A673 (cell line): ENCODE data around the gene FREY1.

Source experiments
- EZH2 ChIP-seq: fragments of 200-600 bp; sonication (generic); IDR thresholded peaks from 2 replicates; pipeline ENCODE4 v1.6.1; 2017; ENCODE audit warnings: borderline replicate concordance, low read depth, mild to moderate bottlenecking, mixed read lengths, antibody characterized with exemption, low read length; ENCODE audit not compliant: poor library complexity, severe bottlenecking
- TF ChIP-seq, protein P1 (sequence below): fragments of 300-800, 200-600 bp; sonication (generic); conservative IDR thresholded peaks from 2 replicates; pipeline ENCODE4 v1.5.1; 2017; ENCODE audit warnings: low read depth, mild to moderate bottlenecking, antibody characterized with exemption, low read length, moderate library complexity, mixed read lengths

DNA sequence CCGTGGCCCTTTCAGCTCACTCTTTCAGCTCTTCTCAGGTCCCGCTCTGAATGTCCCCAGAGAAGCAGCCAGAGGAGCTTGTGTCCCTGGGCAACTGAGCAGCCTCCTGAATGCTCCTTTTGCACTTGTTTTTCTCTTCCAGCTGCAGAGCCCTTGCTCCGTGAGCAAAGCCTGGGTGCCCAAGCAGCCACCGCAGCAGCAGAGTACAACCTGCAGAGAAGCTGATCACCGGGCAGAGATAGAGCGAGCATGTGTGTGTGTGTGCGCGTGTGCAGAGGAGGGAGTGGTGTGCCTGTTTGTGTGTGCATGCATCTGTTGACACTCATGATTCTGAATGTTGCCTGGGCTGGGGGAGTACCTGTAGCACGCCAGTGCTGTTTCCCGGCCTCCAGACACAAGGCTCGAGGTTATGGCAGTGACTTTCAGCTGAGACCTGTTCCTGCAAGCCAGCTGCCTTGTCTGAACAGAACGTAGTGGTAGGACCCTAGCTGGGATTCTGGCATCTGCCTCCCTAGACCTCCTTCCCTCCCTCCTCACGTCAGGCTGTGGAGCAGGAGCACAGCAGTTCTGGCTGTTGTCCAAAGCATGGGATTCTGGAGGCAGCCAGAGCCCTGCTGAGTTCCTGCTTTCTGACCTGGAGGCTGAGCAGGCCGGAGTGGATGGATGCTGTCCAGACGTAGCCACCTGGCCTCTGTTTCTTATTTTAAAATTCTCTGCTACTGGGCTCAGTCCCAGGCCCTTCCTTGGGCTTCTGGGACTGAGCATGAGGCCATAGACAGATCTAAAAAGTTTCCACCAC is 26.1 kb downstream of the FREY1 start:
- TF ChIP-seq, protein P1, sequence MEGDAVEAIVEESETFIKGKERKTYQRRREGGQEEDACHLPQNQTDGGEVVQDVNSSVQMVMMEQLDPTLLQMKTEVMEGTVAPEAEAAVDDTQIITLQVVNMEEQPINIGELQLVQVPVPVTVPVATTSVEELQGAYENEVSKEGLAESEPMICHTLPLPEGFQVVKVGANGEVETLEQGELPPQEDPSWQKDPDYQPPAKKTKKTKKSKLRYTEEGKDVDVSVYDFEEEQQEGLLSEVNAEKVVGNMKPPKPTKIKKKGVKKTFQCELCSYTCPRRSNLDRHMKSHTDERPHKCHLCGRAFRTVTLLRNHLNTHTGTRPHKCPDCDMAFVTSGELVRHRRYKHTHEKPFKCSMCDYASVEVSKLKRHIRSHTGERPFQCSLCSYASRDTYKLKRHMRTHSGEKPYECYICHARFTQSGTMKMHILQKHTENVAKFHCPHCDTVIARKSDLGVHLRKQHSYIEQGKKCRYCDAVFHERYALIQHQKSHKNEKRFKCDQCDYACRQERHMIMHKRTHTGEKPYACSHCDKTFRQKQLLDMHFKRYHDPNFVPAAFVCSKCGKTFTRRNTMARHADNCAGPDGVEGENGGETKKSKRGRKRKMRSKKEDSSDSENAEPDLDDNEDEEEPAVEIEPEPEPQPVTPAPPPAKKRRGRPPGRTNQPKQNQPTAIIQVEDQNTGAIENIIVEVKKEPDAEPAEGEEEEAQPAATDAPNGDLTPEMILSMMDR: no peak
- TF ChIP-seq EZH2: no peak
